ENCODE results near the gene TM7SF3.

Gene TM7SF3

DNA sequence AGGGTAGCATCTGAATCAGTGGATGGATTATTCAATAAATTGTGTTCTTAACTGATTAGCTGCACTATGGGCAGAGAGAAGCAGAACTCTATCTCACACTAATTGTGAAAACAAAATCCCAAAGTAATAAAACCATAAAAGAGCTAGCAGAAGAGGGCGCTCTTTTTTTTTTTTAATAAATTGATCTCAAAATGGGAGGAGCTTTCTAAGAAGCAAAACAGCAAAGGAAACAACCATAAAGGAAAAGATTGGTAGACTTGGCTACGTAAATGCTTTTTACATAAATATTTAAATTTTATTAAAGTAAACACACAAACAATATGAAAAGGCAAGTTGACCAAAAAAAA, 1.5 kb upstream of the TM7SF3 start:
- DNase-seq (ENCODE audit: low read depth in 2 of 2), result no peak

GRCh38 chr12:27014859-27015729, 910 bp upstream of the TM7SF3 start:
- no peak for DNase-seq (ENCODE audit: low read depth in 2 of 2)

DNA sequence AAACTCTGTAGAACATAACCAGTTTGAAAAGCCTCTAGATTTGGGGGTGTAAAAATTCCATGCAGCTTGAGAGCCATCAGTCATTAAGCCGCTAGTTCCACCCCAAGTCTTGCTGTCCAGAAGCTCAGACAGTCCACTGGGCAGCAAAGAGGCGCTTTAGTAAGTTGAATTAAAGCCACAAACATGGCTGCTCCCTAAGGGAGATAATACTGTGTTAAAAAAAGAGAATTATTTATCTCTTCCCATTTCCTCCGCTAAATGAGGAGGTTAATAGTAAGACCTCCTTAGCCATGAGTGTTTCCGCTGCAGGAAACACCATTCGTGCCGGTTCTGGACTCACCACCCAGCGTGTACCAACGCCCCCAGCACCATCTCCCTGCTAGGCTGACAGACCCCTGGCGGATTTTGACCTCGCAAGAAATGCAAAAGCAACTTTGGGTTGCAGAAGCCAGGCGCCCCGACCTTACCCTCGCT, 536 bp downstream of the TM7SF3 start:
- DNase-seq (ENCODE audit: low read depth in 2 of 2), result no peak

GRCh38 chr12:27012982-27013255, 1.3 kb downstream of the TM7SF3 start:
- no peak for DNase-seq (ENCODE audit: low read depth in 2 of 2)

DNA sequence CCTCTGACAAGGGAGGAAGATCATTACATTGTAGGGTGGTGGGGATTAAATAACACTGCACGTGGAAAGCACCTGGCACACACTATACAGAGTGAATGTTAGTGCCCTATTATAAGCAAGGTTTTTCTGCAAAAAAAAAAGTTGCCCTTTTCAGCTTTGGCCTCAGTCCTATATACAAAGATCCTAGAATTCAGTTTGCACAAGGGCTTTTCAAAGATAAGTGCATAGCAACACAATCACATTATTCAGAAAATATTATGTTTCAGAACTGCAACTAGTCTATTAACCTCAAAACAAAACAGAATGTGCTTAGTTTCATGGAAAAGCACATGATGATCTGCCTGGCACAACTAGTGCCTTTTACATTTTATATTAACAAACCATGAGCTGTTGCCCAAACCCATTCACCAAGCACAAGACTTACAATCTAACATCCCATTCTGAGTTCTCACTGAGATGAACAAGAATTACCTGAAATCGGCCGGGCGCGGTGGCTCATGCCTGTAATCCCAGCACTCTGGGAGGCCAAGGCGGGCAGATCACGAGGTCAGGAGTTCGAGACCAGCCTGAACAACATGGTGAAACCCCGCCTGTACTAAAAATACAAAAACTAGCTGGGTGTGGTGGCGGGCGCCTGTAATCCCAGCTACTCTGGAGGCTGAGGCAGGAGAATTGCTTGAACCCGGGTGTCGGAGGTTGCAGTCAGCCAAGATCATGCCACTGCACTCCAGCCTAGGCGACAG, 1.8 kb downstream of the TM7SF3 start:
- DNase-seq (ENCODE audit: low read depth in 2 of 2), result no peak

- no peak for DNase-seq (ENCODE audit: low read depth in 2 of 2)
Measured at GRCh38 chr12:27009881-27010301, 4.3 kb downstream of the TM7SF3 start.

DNA sequence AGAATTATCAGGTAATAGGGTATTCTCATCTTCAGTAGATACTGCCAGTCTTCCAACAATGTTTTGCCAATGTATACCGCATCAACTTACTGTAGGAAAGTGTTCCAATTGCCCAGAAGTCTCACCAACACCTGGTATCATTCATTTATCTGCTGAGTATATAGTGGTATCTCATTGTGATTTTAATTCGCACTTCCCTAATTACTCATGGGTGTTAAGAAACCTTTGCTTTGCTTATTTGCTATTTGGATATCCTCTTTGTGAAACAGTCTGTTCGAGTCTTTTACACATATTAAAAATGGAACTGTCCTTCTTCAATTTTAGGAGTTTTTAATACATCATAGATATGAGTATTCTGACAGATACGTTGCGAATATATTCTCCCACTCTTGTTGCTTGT, 6.1 kb downstream of the TM7SF3 start:
- DNase-seq (ENCODE audit: low read depth in 2 of 2), result no peak

DNA sequence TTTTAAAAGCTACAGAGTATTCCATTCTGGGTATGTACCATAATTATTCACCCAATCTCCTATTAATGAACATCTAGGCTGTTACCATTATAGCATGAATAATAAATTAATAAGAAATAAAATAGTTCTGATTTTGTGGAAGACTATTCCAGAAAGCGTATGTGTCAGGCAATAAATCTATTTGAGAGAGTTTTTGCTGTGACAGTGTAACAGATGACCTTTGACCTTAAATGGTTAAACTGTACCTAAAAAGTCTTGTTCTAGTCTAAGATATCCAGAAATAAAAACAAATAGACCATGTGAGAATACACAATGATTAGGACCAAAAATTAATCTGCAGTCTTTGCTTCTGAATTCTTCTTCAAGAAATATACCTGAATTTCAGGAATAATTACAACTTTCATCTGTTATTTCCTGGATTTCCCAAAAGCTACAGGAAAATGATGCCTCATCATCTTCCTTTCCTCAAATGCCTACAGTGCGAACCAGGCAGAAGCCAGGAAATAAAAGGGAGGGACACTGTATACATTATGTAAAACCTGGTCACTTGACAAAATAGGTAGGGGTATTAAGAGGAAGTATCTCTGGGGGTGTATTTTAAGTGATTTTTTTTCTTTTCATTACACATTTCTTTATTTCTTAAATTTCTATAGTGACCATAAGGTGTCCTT, 7.3 kb downstream of the TM7SF3 start:
- DNase-seq (ENCODE audit: low read depth in 2 of 2), result no peak

GRCh38 chr12:27005495-27005894, 8.7 kb downstream of the TM7SF3 start:
- DNase-seq (ENCODE audit: low read depth in 2 of 2), result no peak

GRCh38 chr12:27003421-27004381, 10.5 kb downstream of the TM7SF3 start:
- DNase-seq (ENCODE audit: low read depth in 2 of 2), result no peak

DNA sequence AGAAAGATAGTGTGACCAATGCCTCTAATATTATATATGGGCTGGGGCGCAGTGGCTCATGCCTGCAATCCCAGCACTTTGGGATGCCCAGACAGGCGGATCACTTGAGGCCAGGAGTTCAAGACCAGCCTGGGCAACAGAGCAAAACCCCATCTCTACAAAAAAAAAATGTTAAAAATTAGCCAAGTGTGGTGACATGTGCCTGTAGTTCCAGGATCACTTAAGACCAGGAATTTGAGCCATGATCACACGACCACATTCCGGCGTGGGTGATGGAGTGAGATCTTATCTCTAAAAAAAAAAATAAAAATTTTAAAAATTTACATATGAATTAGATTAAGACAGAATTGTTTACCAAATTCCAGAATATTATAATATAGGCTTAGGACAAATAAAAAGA, 12.0 kb downstream of the TM7SF3 start:
- no peak for DNase-seq (ENCODE audit: low read depth in 2 of 2)

- no peak for DNase-seq (ENCODE audit: low read depth in 2 of 2)
Measured at GRCh38 chr12:27001663-27002062, 12.5 kb downstream of the TM7SF3 start.

GRCh38 chr12:27000961-27001360, 13.2 kb downstream of the TM7SF3 start:
- DNase-seq (ENCODE audit: low read depth in 2 of 2), result no peak

GRCh38 chr12:26997003-26997402, 17.2 kb downstream of the TM7SF3 start:
- DNase-seq (ENCODE audit: low read depth in 2 of 2), result no peak

GRCh38 chr12:26995706-26996105, 18.5 kb downstream of the TM7SF3 start:
- no peak for DNase-seq (ENCODE audit: low read depth in 2 of 2)

DNA sequence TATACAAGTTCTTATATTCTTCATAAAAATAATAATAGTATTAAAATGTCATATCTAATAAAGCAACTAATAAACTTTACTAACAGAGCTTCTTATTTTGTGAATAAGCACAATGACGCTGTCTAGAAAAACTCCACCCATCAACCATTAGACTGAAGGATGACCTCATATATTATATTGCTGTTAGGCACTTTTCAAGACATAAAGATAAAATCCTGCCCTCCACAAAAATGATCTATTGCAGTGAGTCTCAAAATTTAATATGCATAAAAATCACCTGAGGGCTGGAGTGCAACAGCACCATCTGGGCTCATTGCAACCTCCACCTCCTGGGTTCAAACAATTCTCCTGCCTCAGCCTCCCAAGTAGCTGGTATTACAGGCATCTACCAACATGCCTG, 20.1 kb downstream of the TM7SF3 start:
- no peak for DNase-seq (ENCODE audit: low read depth in 2 of 2)

DNA sequence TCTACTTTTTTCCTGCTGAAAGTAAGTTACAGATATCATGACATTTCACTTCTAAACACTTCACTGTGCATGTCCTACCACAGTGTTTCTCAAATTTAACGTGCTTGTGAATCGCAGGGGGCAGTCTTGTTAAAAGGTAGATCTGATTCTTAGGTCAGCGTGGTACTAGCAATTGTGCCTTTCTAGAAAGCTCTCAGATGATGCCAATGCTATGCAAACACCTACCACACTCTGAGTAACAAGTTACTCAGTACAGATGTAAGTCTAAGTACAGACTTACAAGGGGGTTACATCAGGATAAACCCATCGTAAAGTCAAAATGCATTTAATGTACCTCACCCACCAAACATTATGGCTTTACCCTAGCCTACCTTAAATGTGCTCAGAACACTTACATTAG, 22.4 kb downstream of the TM7SF3 start:
- no peak for DNase-seq (ENCODE audit: low read depth in 2 of 2)

GRCh38 chr12:26989873-26990272, 24.3 kb downstream of the TM7SF3 start:
- no peak for DNase-seq (ENCODE audit: low read depth in 2 of 2)

DNA sequence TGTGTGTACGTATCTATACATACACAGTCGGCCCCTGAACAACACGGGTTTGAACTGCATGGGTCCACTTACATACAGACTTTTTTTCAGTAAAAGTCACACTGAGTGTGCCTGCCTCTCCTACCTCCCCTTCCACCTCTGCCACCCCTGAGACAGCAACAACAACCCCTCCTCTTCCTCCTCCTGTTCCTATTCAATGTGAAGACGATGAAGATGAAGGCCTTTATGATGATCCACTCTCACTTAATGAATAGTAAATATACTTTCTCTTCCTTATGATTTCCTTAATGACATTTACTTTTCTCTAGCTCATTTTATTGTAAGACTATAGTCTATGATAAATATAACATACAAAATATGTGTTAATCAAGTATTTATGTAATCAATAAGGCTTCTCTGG, 25.5 kb downstream of the TM7SF3 start:
- no peak for DNase-seq (ENCODE audit: low read depth in 2 of 2)

DNA sequence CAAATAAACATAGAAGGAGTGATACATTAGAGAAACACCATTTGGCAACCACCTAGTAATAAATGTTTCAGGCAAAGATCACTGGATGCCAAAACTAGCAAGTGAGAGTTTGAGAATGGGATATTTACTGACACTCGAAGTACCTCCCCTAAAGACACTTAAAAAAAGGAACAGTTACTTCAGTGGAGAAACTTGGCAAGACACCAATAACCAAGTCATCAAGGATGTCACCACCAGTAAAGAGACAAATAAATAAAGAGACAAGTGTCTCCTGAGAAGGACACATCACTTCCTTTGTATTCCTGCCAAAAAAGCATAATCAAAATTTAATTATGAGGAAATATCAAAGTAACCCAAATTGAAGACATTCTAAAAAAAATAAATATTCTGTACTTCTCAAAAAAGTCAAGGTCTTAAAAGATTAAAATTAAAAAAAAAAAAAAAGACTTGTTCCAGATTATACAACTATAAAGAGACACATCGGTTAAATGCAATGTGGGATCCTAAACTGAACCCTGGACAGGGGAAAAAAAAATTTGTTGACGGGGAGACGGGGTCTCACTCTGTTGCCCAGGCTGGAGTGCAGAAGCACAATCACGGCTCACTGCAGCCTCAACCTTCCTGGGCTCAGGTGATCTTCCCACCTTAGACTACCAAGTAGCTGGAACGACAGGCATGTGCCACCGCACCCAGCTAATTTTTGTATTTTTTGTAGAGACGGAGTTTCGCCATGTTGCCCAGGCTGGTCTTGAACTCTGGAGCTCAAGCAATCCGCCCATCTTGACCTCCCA, 26.4 kb downstream of the TM7SF3 start:
- no peak for DNase-seq (ENCODE audit: low read depth in 2 of 2)

DNA sequence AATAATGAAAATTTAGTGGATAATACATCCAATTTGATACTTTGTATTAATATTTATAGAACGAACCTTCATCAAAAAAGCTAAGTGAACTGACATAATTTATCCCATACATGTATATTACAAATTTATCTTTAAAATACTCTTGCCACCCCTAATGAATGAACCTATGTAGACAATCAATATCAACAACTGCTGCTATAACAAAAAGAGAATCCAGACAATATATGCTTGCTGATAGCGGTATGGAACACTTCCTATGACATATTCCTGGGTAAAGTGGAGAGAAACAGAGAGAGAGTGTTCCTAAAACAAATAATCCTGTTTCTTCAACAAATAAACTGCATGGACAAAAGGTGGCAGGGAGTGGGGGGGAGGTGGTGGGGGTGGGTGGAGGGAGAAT, 31.3 kb downstream of the TM7SF3 start:
- no peak for DNase-seq (ENCODE audit: low read depth in 2 of 2)

Measured in stimulated activated CD8-positive, alpha-beta memory T cell treated with anti-CD3 and anti-CD28 coated beads, Interleukin-2, amount 100 ng/mL, for 1 hour (primary cell).